GM12874 (cell line): ENCODE results near the gene CSRP1.

Experiments used
- CTCF ChIP-seq: IDR thresholded peaks from 2 replicates; pipeline ENCODE4 v1.5.1; 2011; ENCODE audit warnings: low read depth, mild to moderate bottlenecking, control low read depth, low read length, moderate library complexity; ENCODE audit not compliant: insufficient read depth

The CSRP1 gene

GRCh38 chr1:201551877-201552731 is 45.2 kb upstream of the CSRP1 start:
- no peak for TF ChIP-seq CTCF

GRCh38 chr1:201551096-201551495 is 44.2 kb upstream of the CSRP1 start:
- TF ChIP-seq CTCF = no peak

DNA sequence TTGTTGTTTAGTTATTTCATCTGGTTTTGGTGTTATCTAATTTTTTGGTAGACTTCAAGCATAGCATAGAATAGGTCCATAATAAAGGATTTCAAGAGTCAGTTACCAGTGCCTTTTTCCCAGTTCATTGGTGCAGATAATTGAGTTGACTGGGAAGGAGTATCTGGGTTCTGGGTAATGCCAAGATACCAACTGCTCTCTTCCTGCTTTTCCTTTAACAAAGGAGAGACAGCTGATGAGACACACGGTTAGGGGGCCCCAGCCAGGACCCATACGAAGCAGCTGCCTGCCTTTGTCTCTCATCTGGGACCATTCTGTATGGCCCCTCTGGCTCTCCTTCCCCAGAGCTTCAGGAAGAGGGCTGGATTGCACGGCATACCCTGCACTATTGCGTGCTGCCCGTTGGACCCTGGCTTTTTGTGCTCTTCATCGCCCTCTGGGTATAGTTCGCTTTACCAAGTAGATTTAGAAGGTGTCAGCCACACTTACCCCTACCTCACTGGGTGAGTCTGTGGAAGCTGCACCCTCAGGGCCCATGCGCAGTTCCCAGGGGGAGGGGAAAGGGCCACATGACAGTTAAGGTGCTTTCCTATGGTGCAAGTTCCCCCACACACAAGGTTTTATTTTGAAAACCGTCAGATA is 39.0 kb upstream of the CSRP1 start:
- TF ChIP-seq CTCF = no peak

GRCh38 chr1:201544710-201545109 is 37.8 kb upstream of the CSRP1 start:
- no peak for TF ChIP-seq CTCF

GRCh38 chr1:201543871-201544642 is 37.1 kb upstream of the CSRP1 start:
- TF ChIP-seq CTCF = no peak

GRCh38 chr1:201542309-201543035 is 35.5 kb upstream of the CSRP1 start:
- TF ChIP-seq CTCF = no peak
